Adrenal gland (tissue), 5 donors: Measurements from ENCODE around the gene ABHD14A.

ENCODE experiments used
- CTCF ChIP-seq, 6 experiments: fragments of 450-650 bp in 4 of 6; fragments of 200-600 bp in 2 of 6; sonication (generic) in 1 of 6; IDR thresholded peaks; 1 replicate in 5 of 6; 2 replicates in 1 of 6; pipeline versions ENCODE4 v1.5.1 to v1.8.0; 2016 to 2021; ENCODE audit warnings: antibody characterized with exemption in 6 of 6, mild to moderate bottlenecking in 2 of 6, moderate library complexity in 1 of 6
- POLR2A ChIP-seq, 2 donors: fragments of 450-650 bp; IDR thresholded peaks; one replicate each; pipeline ENCODE4 v1.6.1; 2017; ENCODE audit warnings: antibody characterized with exemption in 2 of 2, mild to moderate bottlenecking in 2 of 2, moderate library complexity in 1 of 2
- donor health status: DM: no; HTN: no; CAD: no.

- no peak for TF ChIP-seq CTCF (IDR thresholded peaks at IDR 0.05)
- no peak for TF ChIP-seq POLR2A (IDR thresholded peaks at IDR 0.05)
Observed at GRCh38 chr3:52024765-52025452, 50.0 kb downstream of the ABHD14A start.
